ENCODE measurements around the gene UBXN10.

DNA sequence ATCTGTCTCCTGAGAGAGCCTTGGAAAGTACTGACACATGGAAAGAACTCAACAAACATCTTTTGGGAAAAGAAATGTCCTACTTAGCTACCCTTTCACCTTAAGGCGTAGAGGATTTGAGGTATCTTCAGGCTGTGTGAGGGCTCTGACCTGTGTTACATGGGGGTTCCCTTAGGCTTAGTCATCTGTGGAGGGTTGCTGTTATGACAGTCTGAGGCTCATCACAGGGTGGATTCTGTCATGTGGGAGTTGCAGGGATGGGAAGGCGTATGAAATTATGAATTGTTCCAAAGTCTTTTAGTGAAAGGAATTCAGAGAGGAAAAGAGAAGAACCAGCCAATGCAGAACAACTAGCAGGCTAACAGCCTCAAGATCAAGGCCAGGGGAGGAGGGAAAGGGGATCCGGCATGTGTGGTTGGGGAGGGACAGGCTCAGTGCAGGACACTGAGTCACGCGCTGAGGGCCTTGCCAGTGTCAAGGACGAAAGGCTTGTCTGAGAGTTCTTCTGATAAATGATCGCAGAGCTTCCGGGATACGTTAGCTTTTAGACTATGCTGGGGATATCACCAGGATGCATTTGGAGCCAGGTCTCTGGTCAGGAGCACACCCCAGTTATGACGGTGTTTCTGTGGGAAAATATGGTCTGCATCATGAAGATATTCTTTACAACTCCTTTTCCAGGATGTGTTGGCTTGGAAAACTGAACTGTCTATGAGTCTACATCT, 25.0 kb downstream of the UBXN10 start:
- TF ChIP-seq POLR2A (IDR thresholded peaks at IDR 0.05) (no peak), EP300 (IDR thresholded peaks at IDR 0.05) (no peak)
- TF ChIP-seq, protein P1, sequence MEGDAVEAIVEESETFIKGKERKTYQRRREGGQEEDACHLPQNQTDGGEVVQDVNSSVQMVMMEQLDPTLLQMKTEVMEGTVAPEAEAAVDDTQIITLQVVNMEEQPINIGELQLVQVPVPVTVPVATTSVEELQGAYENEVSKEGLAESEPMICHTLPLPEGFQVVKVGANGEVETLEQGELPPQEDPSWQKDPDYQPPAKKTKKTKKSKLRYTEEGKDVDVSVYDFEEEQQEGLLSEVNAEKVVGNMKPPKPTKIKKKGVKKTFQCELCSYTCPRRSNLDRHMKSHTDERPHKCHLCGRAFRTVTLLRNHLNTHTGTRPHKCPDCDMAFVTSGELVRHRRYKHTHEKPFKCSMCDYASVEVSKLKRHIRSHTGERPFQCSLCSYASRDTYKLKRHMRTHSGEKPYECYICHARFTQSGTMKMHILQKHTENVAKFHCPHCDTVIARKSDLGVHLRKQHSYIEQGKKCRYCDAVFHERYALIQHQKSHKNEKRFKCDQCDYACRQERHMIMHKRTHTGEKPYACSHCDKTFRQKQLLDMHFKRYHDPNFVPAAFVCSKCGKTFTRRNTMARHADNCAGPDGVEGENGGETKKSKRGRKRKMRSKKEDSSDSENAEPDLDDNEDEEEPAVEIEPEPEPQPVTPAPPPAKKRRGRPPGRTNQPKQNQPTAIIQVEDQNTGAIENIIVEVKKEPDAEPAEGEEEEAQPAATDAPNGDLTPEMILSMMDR (IDR thresholded peaks at IDR 0.05) = no peak
